Esophagus muscularis mucosa (tissue), 4 donors: ENCODE data around the gene BTG4. TPM values are rescaled to one million over a fixed set of nuclear protein-coding genes. Genes with fewer than 3 reads are reported as not detected.

Source experiments
- DNase-seq: peaks from one replicate; pipeline ENCODE4 v3.0.0-alpha.2; 2017; ENCODE audit errors: extremely low spot score
- H3K27ac ChIP-seq, 4 donors: fragments of 200-600 bp; sonication (generic); replicated peaks in 1 of 4; 1 replicate in 3 of 4; 2 replicates in 1 of 4; pipeline ENCODE4 v1.5.1; 2016 to 2019; ENCODE audit warnings: mild to moderate bottlenecking in 1 of 4
- H3K27me3 ChIP-seq, 4 donors: fragments of 200-600 bp; sonication (generic); one replicate each; pipeline versions ENCODE4 v1.5.1 to v1.6.0; 2016 to 2019
- H3K36me3 ChIP-seq, 4 donors: fragments of 200-600 bp; sonication (generic); one replicate each; pipeline ENCODE4 v1.5.1; 2016 to 2019
- H3K4me1 ChIP-seq, 4 donors: fragments of 200-600 bp; sonication (generic); one replicate each; pipeline ENCODE4 v1.5.1; 2016 to 2019
- H3K4me3 ChIP-seq, 4 donors: fragments of 200-600 bp; sonication (generic); 1 replicate in 2 of 4; 2 replicates in 2 of 4; pipeline ENCODE4 v1.5.1; 2016 to 2019; ENCODE audit warnings: mild to moderate bottlenecking in 4 of 4, moderate library complexity in 1 of 4
- H3K9me3 ChIP-seq, 4 donors: fragments of 200-600 bp; sonication (generic); 1 replicate in 3 of 4; 2 replicates in 1 of 4; pipeline ENCODE4 v1.5.1; 2016 to 2019
- EP300 ChIP-seq: sonication (generic); formaldehyde crosslinking; IDR thresholded peaks from one replicate; pipeline ENCODE4 v1.6.1; 2017; ENCODE audit warnings: antibody characterized with exemption
- POLR2A ChIP-seq: fragments of 450-650 bp; IDR thresholded peaks from one replicate; pipeline ENCODE4 v1.6.1; 2017; ENCODE audit warnings: antibody characterized with exemption, moderate library complexity, mild to moderate bottlenecking, low read depth
- POLR2AphosphoS5 ChIP-seq, 2 donors: sonication (generic); formaldehyde crosslinking; IDR thresholded peaks; one replicate each; pipeline ENCODE4 v1.6.1; 2017; ENCODE audit warnings: antibody characterized with exemption in 2 of 2
- WGBS: methylation state at CpG from one replicate; pipeline ENCODE4 v1.1.5; 2018; 5-methylcytosine and 5-hydroxymethylcytosine counted together
- intact Hi-C: fragments of 100-400 bp; cut with DNase I; formaldehyde crosslinking; loops from one replicate; pipeline ENCODE4 v1.15.1; 2023
- total RNA-seq, 4 donors: library from RNA; depleted of rRNA; stranded (reverse); fragments of >200 nt; gene quantifications; one replicate each; pipeline versions ENCODE4 v1.1.0 to v1.2.1, GENCODE V29; 2016
- TF ChIP-seq, protein P1 (sequence below), 3 experiments: fragments of 200-600 bp in 2 of 3; fragments of 450-650 bp in 1 of 3; sonication (generic) in 2 of 3; IDR thresholded peaks; one replicate each; pipeline ENCODE4 v1.5.1; 2017 to 2019; ENCODE audit warnings: antibody characterized with exemption in 3 of 3, mild to moderate bottlenecking in 2 of 3, moderate library complexity in 1 of 3

The BTG4 gene
- total RNA-seq, 4 donors from 2014 or later: not detected

DNA sequence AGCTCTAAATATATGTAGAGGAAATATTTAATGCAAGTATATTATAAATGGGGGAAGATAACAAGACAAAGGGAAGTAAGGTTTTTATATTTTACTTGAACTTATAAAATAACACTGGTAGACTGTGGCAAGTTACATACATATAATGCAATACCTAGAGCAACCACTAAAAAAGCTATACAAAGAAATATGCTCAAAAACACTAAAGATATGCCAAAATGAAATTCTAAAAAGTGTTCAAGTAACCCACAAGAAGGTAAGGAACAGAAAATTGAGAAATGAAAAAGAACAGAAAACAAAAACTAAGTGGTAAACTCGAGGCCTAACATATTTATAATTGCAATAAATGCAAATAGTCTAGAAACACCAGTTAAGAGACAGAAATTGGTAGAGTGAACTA is 32.5 kb downstream of the BTG4 start:
- TF ChIP-seq, protein P1, sequence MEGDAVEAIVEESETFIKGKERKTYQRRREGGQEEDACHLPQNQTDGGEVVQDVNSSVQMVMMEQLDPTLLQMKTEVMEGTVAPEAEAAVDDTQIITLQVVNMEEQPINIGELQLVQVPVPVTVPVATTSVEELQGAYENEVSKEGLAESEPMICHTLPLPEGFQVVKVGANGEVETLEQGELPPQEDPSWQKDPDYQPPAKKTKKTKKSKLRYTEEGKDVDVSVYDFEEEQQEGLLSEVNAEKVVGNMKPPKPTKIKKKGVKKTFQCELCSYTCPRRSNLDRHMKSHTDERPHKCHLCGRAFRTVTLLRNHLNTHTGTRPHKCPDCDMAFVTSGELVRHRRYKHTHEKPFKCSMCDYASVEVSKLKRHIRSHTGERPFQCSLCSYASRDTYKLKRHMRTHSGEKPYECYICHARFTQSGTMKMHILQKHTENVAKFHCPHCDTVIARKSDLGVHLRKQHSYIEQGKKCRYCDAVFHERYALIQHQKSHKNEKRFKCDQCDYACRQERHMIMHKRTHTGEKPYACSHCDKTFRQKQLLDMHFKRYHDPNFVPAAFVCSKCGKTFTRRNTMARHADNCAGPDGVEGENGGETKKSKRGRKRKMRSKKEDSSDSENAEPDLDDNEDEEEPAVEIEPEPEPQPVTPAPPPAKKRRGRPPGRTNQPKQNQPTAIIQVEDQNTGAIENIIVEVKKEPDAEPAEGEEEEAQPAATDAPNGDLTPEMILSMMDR (IDR thresholded peaks at IDR 0.05): no peak
- TF ChIP-seq POLR2A: no peak
- no peak for TF ChIP-seq EP300
- no peak for TF ChIP-seq POLR2AphosphoS5 (IDR thresholded peaks at IDR 0.05)
- Histone ChIP-seq H3K4me1 (no peaks in the 10 kb centered on the region), H3K9me3 (peaks cover 0 to 12% (median 8%) of the 10 kb centered on the region in 4 donors), H3K36me3 (no peaks in the 10 kb centered on the region), H3K4me3 (no peak overlapping the region), H3K27me3 (no peaks in the 10 kb centered on the region), H3K27ac (no peak overlapping the region)
- intact Hi-C loops: no loop called here
- WGBS: 80% methylated on average over 1 of the region's 1 CpG
- DNase-seq: no peak

DNA sequence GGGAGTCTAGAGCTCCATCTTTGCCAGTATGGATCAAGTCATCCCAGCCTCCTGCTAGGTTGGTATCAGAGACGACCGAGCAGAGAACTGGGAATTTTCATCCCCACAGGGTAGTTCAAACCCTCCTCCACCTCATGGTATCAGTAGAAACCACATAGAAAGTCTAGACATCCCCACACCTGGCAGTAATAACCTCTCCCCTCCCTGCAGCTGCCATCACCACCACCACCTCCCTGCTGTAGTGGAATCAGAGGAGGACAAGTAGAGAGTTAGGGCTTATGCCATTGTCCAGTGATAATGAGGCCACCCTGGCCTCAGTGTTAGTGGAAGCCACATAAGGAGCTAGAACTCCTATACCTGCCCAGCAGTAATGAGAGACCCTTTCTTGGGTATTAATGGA is 34.3 kb downstream of the BTG4 start:
- 100% methylated on average over 2 of the region's 2 CpGs for WGBS
- H3K36me3 ChIP-seq: no peaks in the 10 kb centered on the region
- no peak for TF ChIP-seq POLR2AphosphoS5 (IDR thresholded peaks at IDR 0.05)
- TF ChIP-seq, protein P1 (IDR thresholded peaks at IDR 0.05): no peak
- no peak for TF ChIP-seq POLR2A
- no peak for TF ChIP-seq EP300
- no peaks in the 10 kb centered on the region for H3K27me3 ChIP-seq
- peaks cover 0 to 2% (median under 1%) of the 10 kb centered on the region in 4 donors for H3K9me3 ChIP-seq
- H3K4me1 ChIP-seq: no peaks in the 10 kb centered on the region
- intact Hi-C loops: no loop called here
- H3K27ac ChIP-seq: no peak overlapping the region
- H3K4me3 ChIP-seq: no peak overlapping the region
- DNase-seq: no peak

GRCh38 chr11:111476956-111477355 is 35.2 kb downstream of the BTG4 start:
- no peak for DNase-seq
- TF ChIP-seq, protein P1 (IDR thresholded peaks at IDR 0.05): no peak
- TF ChIP-seq POLR2A: no peak
- no peak for TF ChIP-seq POLR2AphosphoS5 (IDR thresholded peaks at IDR 0.05)
- intact Hi-C loops: no loop called here
- H3K9me3 ChIP-seq: no peaks in the 10 kb centered on the region
- no peak overlapping the region for H3K4me3 ChIP-seq
- no peaks in the 10 kb centered on the region for H3K27me3 ChIP-seq
- no peak overlapping the region for H3K27ac ChIP-seq
- 66% methylated on average over 3 of the region's 3 CpGs for WGBS
- no peaks in the 10 kb centered on the region for H3K36me3 ChIP-seq
- no peaks in the 10 kb centered on the region for H3K4me1 ChIP-seq

GRCh38 chr11:111476366-111476765 is 35.8 kb downstream of the BTG4 start:
- Histone ChIP-seq H3K36me3 (no peaks in the 10 kb centered on the region), H3K4me1 (no peaks in the 10 kb centered on the region), H3K4me3 (no peak overlapping the region), H3K27ac (no peak overlapping the region), H3K27me3 (no peaks in the 10 kb centered on the region), H3K9me3 (no peaks in the 10 kb centered on the region)
- 38% methylated on average over 2 of the region's 2 CpGs for WGBS
- intact Hi-C loops: no loop called here
- no peak for DNase-seq
- no peak for TF ChIP-seq EP300
- TF ChIP-seq, protein P1 (IDR thresholded peaks at IDR 0.05): no peak
- TF ChIP-seq POLR2A: no peak
- TF ChIP-seq POLR2AphosphoS5 (IDR thresholded peaks at IDR 0.05): no peak

GRCh38 chr11:111474432-111474831 is 37.8 kb downstream of the BTG4 start:
- no peak overlapping the region for H3K4me3 ChIP-seq
- DNase-seq: no peak
- TF ChIP-seq POLR2AphosphoS5 (IDR thresholded peaks at IDR 0.05): no peak
- TF ChIP-seq, protein P1 (IDR thresholded peaks at IDR 0.05): no peak
- TF ChIP-seq EP300: no peak
- TF ChIP-seq POLR2A: no peak
- no peak overlapping the region for H3K27ac ChIP-seq
- no peaks in the 10 kb centered on the region for H3K36me3 ChIP-seq
- intact Hi-C loops: no loop called here
- no peaks in the 10 kb centered on the region for H3K9me3 ChIP-seq
- no peaks in the 10 kb centered on the region for H3K27me3 ChIP-seq
- no peaks in the 10 kb centered on the region for H3K4me1 ChIP-seq
